Astrocyte of the spinal cord (primary cell): Measurements from ENCODE around the gene FOXO1.

ENCODE experiments used
- DNase-seq: peaks from one replicate; pipeline ENCODE4 v3.0.0; 2011; ENCODE audit warnings: low read depth, low spot score
- H3K4me3 ChIP-seq: 2 replicates; pipeline ENCODE4 v1.5.1; 2011; ENCODE audit warnings: low read depth, mild to moderate bottlenecking, low read length, moderate library complexity
- CTCF ChIP-seq: IDR thresholded peaks from 2 replicates; pipeline ENCODE4 v1.5.1; 2012; ENCODE audit warnings: low read depth, mild to moderate bottlenecking, low read length, inconsistent platforms
- in situ Hi-C: cut with HindIII; loops from 2 replicates; pipeline ENCODE4 v1.10.0; 2017; ENCODE audit warnings: low sequenced_read_pairs

FOXO1 gene

GRCh38 chr13:40605573-40605972 is 60.9 kb downstream of the FOXO1 start:
- TF ChIP-seq CTCF = no peak
- DNase-seq = no peak
- in situ Hi-C loops = no loop called here
- no peak overlapping the region for H3K4me3 ChIP-seq

DNA sequence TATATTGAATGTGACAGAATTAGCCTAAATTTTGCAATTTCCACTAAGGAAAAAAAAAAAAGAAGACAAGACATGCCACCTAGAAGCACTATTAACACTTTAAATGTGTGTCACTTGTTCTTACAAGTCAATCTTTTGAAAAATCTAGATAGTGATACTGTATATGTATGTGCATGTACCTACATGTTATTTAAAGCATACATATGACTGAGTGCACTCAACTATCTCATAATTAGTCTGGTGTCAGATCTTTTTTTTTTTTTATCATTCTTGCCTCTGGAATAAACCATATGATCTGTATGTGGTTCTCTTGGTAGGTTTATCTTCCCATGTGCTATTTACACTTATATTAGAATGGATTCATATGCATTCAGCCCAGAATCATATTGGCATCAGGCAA is 62.3 kb downstream of the FOXO1 start:
- H3K4me3 ChIP-seq = no peak overlapping the region
- no peak for DNase-seq
- in situ Hi-C loops = no loop called here
- TF ChIP-seq CTCF = no peak

DNA sequence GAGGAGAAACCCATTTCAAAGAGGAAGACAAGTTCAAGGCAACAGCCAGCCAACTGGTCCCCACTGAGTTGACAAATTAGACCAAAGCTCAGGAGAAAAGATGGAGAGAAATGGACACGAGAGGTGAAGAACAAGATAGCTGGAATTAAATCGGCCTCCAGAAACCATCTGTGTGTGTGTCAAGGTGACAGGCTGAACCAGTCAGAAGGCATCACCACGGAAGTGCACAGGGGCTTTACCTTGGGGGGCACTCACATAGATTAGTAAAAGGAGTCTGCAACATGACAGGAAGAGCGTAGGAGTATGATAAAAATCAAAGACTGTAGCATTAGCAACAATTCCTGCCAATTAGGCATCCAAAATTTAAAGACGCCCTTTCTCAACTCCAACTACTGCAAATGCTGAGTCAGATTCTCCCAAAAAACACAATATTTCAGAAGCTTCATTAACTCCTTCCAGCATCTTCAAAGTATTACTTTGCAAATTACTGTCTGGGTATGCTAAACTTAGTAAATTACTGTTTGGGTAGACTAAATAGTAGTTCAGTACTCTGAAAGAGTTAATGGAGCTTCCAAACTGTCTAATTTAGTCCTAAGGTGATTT is 66.2 kb downstream of the FOXO1 start:
- no peak for TF ChIP-seq CTCF
- H3K4me3 ChIP-seq = no peak overlapping the region
- in situ Hi-C loops = no loop called here
- DNase-seq = no peak

GRCh38 chr13:40599747-40600146 is 66.7 kb downstream of the FOXO1 start:
- no peak for DNase-seq
- no peak overlapping the region for H3K4me3 ChIP-seq
- in situ Hi-C loops = no loop called here
- TF ChIP-seq CTCF = no peak

DNA sequence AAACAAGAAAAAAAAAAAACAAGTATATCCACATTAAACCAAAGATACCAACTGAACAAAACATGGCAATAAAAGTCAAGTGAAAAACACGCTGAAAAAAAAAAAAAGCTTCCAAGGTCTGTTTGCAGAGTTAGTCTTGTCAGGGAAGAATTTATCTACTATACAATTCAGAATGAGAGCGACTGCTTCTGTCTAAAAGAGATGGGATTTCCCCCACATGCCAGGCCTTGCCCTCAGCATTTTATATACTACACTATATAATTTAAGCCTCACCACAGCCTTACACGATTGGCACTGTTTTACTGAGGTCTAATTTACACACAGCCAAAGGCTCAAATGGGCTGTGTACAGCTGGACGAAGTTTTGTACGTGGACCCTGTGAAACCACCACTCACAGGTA is 67.3 kb downstream of the FOXO1 start:
- no peak for TF ChIP-seq CTCF
- H3K4me3 ChIP-seq = no peak overlapping the region
- no peak for DNase-seq
- in situ Hi-C loops = no loop called here

GRCh38 chr13:40598569-40598968 is 67.9 kb downstream of the FOXO1 start:
- no peak overlapping the region for H3K4me3 ChIP-seq
- in situ Hi-C loops = no loop called here
- no peak for TF ChIP-seq CTCF
- no peak for DNase-seq
